Stimulated activated CD4-positive, alpha-beta T cell treated with anti-CD3 and anti-CD28 coated beads, TNF-alpha, amount 100 ng/mL, for 24 hours (primary cell): Measurements from ENCODE around the gene DBR1.
A peak's percentile ranks its signal among the peaks of the same experiment; 100 is the strongest.
"Not testable (repeated sequence)": the region's sequence is repeated elsewhere in the genome, so short reads cannot be mapped to it uniquely, and the experiment has no call there.

Source experiments
- DNase-seq, 3 experiments: peaks; one replicate each; pipeline ENCODE4 v3.0.0-alpha.2; 2020; ENCODE audit warnings: low read depth in 3 of 3

The DBR1 gene

GRCh38 chr3:138186803-138187295 is 12.1 kb upstream of the DBR1 start:
- DNase-seq: peak; percentile 78 to 90 (median 83)

- no peak for DNase-seq
Measured at GRCh38 chr3:138186221-138186620, 11.5 kb upstream of the DBR1 start.

- no peak for DNase-seq
Measured at GRCh38 chr3:138184994-138185393, 10.3 kb upstream of the DBR1 start.

- DNase-seq: peak in 1 of 3 experiments; percentile 7
Measured at GRCh38 chr3:138180375-138181029, 5.8 kb upstream of the DBR1 start.

- DNase-seq: no peak
Measured at GRCh38 chr3:138173769-138174420, 826 bp downstream of the DBR1 start.

- DNase-seq: no peak
Measured at GRCh38 chr3:138172625-138173024, 2.1 kb downstream of the DBR1 start.

- no peak for DNase-seq
Measured at GRCh38 chr3:138165061-138165460, 9.7 kb downstream of the DBR1 start.

- no peak for DNase-seq
Measured at GRCh38 chr3:138157743-138158142, 17.0 kb downstream of the DBR1 start.

- no peak for DNase-seq
Measured at GRCh38 chr3:138154534-138154933, 20.2 kb downstream of the DBR1 start.

GRCh38 chr3:138148503-138148902 is 26.2 kb downstream of the DBR1 start:
- DNase-seq: no peak

- DNase-seq: not testable (repeated sequence)
Measured at GRCh38 chr3:138142181-138142580, 32.5 kb downstream of the DBR1 start.

GRCh38 chr3:138140940-138141339 is 33.8 kb downstream of the DBR1 start:
- DNase-seq: no peak

GRCh38 chr3:138139691-138140090 is 35.0 kb downstream of the DBR1 start:
- DNase-seq: no peak

- no peak for DNase-seq
Measured at GRCh38 chr3:138137861-138138260, 36.9 kb downstream of the DBR1 start.

- DNase-seq: no peak
Measured at GRCh38 chr3:138136201-138136600, 38.5 kb downstream of the DBR1 start.

GRCh38 chr3:138135833-138136194 is 38.9 kb downstream of the DBR1 start:
- DNase-seq: no peak

- DNase-seq: no peak
Measured at GRCh38 chr3:138135146-138135832, 39.4 kb downstream of the DBR1 start.

GRCh38 chr3:138132239-138132638 is 42.5 kb downstream of the DBR1 start, which contains the start of gene A4GNT:
Gene A4GNT, minus strand, starts transcription at chr3:138132390. Its CDS starts 1,134 bp downstream, at chr3:138131256.
- DNase-seq: no peak

GRCh38 chr3:138127636-138128365 is 46.9 kb downstream of the DBR1 start:
- DNase-seq: no peak

- DNase-seq: no peak
Measured at GRCh38 chr3:138125548-138126221, 49.0 kb downstream of the DBR1 start.

GRCh38 chr3:138124706-138125355 is 49.9 kb downstream of the DBR1 start:
- no peak for DNase-seq
